Adrenal gland (tissue), 12 donors: ENCODE results near the gene SAMHD1. TPM values are rescaled to one million over a fixed set of nuclear protein-coding genes. Genes with fewer than 3 reads are reported as not detected.
A peak's percentile ranks its signal among the peaks of the same experiment; 100 is the strongest.

Experiments used
- DNase-seq, 7 donors: peaks; one replicate each; pipeline ENCODE4 v3.0.0-alpha.2; 2019 to 2020
- H3K27ac ChIP-seq, 5 donors: fragments of 200-600 bp; sonication (generic) in 4 of 5; 1 replicate in 3 of 5; 2 replicates in 2 of 5; pipeline versions ENCODE4 v1.5.1 to v1.8.0; 2016 to 2020; ENCODE audit warnings: mild to moderate bottlenecking in 1 of 5
- H3K27me3 ChIP-seq: fragments of 200-600 bp; 2 replicates; pipeline ENCODE4 v1.8.0; 2021
- H3K36me3 ChIP-seq, 2 donors: fragments of 200-600 bp; replicated peaks in 1 of 2; 1 replicate in 1 of 2; 2 replicates in 1 of 2; pipeline versions ENCODE4 v1.5.1 to v1.8.0; 2018 to 2022
- H3K4me1 ChIP-seq, 2 donors: fragments of 200-600 bp; replicated peaks in 1 of 2; 1 replicate in 1 of 2; 2 replicates in 1 of 2; pipeline versions ENCODE4 v1.5.1 to v1.8.0; 2018 to 2021
- H3K4me3 ChIP-seq, 4 donors: fragments of 200-600 bp; sonication (generic) in 3 of 4; one replicate each; pipeline ENCODE4 v1.5.1; 2016 to 2018
- H3K9me3 ChIP-seq, 3 donors: fragments of 200-600 bp; sonication (generic) in 1 of 3; replicated peaks in 1 of 3; 1 replicate in 2 of 3; 2 replicates in 1 of 3; pipeline versions ENCODE4 v1.5.1 to v1.8.0; 2016 to 2021
- CTCF ChIP-seq, 6 experiments: fragments of 450-650 bp in 4 of 6; fragments of 200-600 bp in 2 of 6; sonication (generic) in 1 of 6; IDR thresholded peaks; 1 replicate in 5 of 6; 2 replicates in 1 of 6; pipeline versions ENCODE4 v1.5.1 to v1.8.0; 2016 to 2021; ENCODE audit warnings: antibody characterized with exemption in 6 of 6, mild to moderate bottlenecking in 2 of 6, moderate library complexity in 1 of 6
- POLR2A ChIP-seq, 2 donors: fragments of 450-650 bp; IDR thresholded peaks; one replicate each; pipeline ENCODE4 v1.6.1; 2017; ENCODE audit warnings: antibody characterized with exemption in 2 of 2, mild to moderate bottlenecking in 2 of 2, moderate library complexity in 1 of 2
- WGBS, 4 donors: extraction: QIAGEN DNeasy Blood & Tissue Kit in 2 of 4; methylation state at CpG; one replicate each; pipeline versions ENCODE4 v1.1.5 to v1.1.7; 2013 to 2017; 5-methylcytosine and 5-hydroxymethylcytosine counted together
- intact Hi-C, 2 donors: fragments of 100-400 bp; cut with DNase I; formaldehyde crosslinking; loops; one replicate each; pipeline versions ENCODE4 v1.14.1 to v1.15.0; 2022 to 2023
- polyA plus RNA-seq, 3 donors: library from polyadenylated mRNA; stranded (reverse); fragments of 200-250 nt in 2 of 3; fragments of 350-450 nt in 1 of 3; fragmentation: Illumina TruSeq in 1 of 3; extraction: RNeasy Lipid Tissue Mini Kit (QIAGEN cat#74804) in 1 of 3; gene quantifications; one replicate each; pipeline ENCODE4 v1.2.3, GENCODE V29; 2013 to 2014
- total RNA-seq, 9 donors: library from RNA; depleted of rRNA in 4 of 9; stranded (reverse); fragments of >200 nt in 4 of 9; fragments of 120-200 nt in 1 of 9; fragmentation: NEBNext Ultra II Directional in 1 of 9; extraction: Animal tissue kit (Norgen Biotek cat#: 25700) in 1 of 9; gene quantifications; one replicate each; pipeline versions ENCODE4 v1.1.0 to v1.2.4, GENCODE V29; 2013 to 2023
- donor health status: healthy with polysubstance abuse.
- donor health status: Bipolar disorder and iron deficiency.
- donor health status: DM: yes; HTN: yes; CAD: no.
- donor health status: DM: no; HTN: no; CAD: no.
- donor health status: DM: no; HTN: no; CAD: no.
- donor health status: DM: yes; HTN: yes; CAD: no.

SAMHD1 gene
- total and polyA plus RNA-seq, 12 donors, result 27.1 to 232 (median 92.1) TPM

GRCh38 chr20:36959242-36959641 is 7.7 kb upstream of the SAMHD1 start:
- Histone ChIP-seq H3K9me3 (no peaks in the 10 kb centered on the region), H3K27ac (no peak overlapping the region), H3K4me3 (no peak overlapping the region), H3K27me3 (no peaks in the 10 kb centered on the region), H3K4me1 (peaks cover 15 to 18% of the 10 kb centered on the region in 2 donors), H3K36me3 (no peaks in the 10 kb centered on the region)
- WGBS, 4 donors, result 68 to 77% (median 74%) methylated on average over 4 of the region's 4 CpGs
- intact Hi-C loops, result no loop called here
- TF ChIP-seq POLR2A (IDR thresholded peaks at IDR 0.05) (no peak), CTCF (IDR thresholded peaks at IDR 0.05) (no peak)
- no peak for DNase-seq

GRCh38 chr20:36957875-36958667 is 6.6 kb upstream of the SAMHD1 start:
- H3K4me1 ChIP-seq, result peaks cover 15 to 23% of the 10 kb centered on the region in 2 donors
- WGBS, 4 donors, result 79 to 87% (median 85%) methylated on average over 10 of the region's 10 CpGs
- no peak overlapping the region for H3K4me3 ChIP-seq
- no peak for TF ChIP-seq POLR2A (IDR thresholded peaks at IDR 0.05)
- no peak for TF ChIP-seq CTCF (IDR thresholded peaks at IDR 0.05)
- H3K27me3 ChIP-seq, result no peaks in the 10 kb centered on the region
- peak in 2 of 7 donors; percentile 39 to 46 for DNase-seq
- peak overlapping the region in 4 of 5 donors; percentile 1 to 59 (median 42) for H3K27ac ChIP-seq
- intact Hi-C loops, result no loop called here
- H3K36me3 ChIP-seq, result no peaks in the 10 kb centered on the region
- no peaks in the 10 kb centered on the region for H3K9me3 ChIP-seq

GRCh38 chr20:36956674-36957073 is 5.2 kb upstream of the SAMHD1 start:
- H3K9me3 ChIP-seq, result no peaks in the 10 kb centered on the region
- intact Hi-C loops, result no loop called here
- WGBS, 4 donors, result 64 to 79% (median 74%) methylated on average over 2 of the region's 2 CpGs
- DNase-seq, result no peak
- no peak overlapping the region for H3K4me3 ChIP-seq
- no peaks in the 10 kb centered on the region for H3K27me3 ChIP-seq
- TF ChIP-seq CTCF (IDR thresholded peaks at IDR 0.05), result no peak
- TF ChIP-seq POLR2A (IDR thresholded peaks at IDR 0.05), result no peak
- H3K4me1 ChIP-seq, result peaks cover 20 to 31% of the 10 kb centered on the region in 2 donors
- no peaks in the 10 kb centered on the region for H3K36me3 ChIP-seq
- no peak overlapping the region for H3K27ac ChIP-seq

- H3K36me3 ChIP-seq, result no peaks in the 10 kb centered on the region
- intact Hi-C loops, result no loop called here
- H3K4me1 ChIP-seq, result peaks cover 20 to 31% of the 10 kb centered on the region in 2 donors
- TF ChIP-seq POLR2A (IDR thresholded peaks at IDR 0.05) (no peak), CTCF (IDR thresholded peaks at IDR 0.05) (no peak)
- DNase-seq, result no peak
- WGBS, 4 donors, result 55 to 80% (median 68%) methylated on average over 3 of the region's 3 CpGs
- H3K27me3 ChIP-seq, result no peaks in the 10 kb centered on the region
- no peaks in the 10 kb centered on the region for H3K9me3 ChIP-seq
- no peak overlapping the region for H3K4me3 ChIP-seq
- H3K27ac ChIP-seq, result no peak overlapping the region
Observed at GRCh38 chr20:36956016-36956415, 4.5 kb upstream of the SAMHD1 start.
